ENCODE results near the gene CBARP. TPM values are rescaled to one million over a fixed set of nuclear protein-coding genes. Genes with fewer than 3 reads are reported as not detected.
A peak's percentile ranks its signal among the peaks of the same experiment; 100 is the strongest.

Gene CBARP
- total RNA-seq, 1 experiment from 2014 or later: 28.4 TPM

DNA sequence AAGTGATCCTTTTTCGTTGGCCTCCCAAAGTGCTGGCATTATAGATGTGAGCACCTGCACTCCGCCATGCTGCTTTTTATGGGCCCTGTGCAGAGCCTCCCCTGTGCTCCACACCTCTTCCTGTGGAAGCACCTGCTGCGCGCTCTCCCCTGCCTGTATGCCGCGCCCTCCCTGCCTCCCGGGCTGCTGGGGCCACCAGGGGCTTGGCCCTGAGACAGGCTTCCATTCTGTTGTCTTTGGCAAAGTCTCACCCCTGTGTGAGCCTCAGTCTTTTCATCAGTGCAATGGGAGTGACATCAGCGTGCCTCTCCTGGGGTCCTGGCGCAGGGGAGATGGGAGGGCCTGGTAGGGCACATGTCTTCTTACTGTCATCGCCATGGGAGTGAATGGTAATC lies 38.8 kb upstream of the CBARP start:
- no peaks in the 10 kb centered on the region for H3K27me3 ChIP-seq (ENCODE audit: insufficient read depth, low read length)
- H3K23ac ChIP-seq (ENCODE audit: insufficient read length, low read depth, low read length): no peak overlapping the region
- H3K14ac ChIP-seq (ENCODE audit: insufficient read depth, low read length): no peak overlapping the region
- H2BK15ac ChIP-seq (ENCODE audit: low read depth, low read length): no peak overlapping the region
- no peak overlapping the region for H3K9ac ChIP-seq (ENCODE audit: extremely low read depth, insufficient read length, low read length)
- H3K4me1 ChIP-seq (ENCODE audit: insufficient read depth, low read length): no peaks in the 10 kb centered on the region
- H3K4me3 Mint-ChIP-seq: peak overlapping the region; percentile 71 to 87
- no peak overlapping the region for H2AFZ ChIP-seq (ENCODE audit: low read length)
- no peak overlapping the region for H2BK12ac ChIP-seq (ENCODE audit: insufficient read length, low read depth, low read length)
- H4K91ac ChIP-seq (ENCODE audit: insufficient read length, low read depth, low read length): no peak overlapping the region
- H4K20me1 ChIP-seq (ENCODE audit: control insufficient read depth, insufficient read depth, insufficient read length): no peaks in the 10 kb centered on the region
- H3T11ph ChIP-seq (ENCODE audit: low read length): no peak overlapping the region
- no peaks in the 10 kb centered on the region for H3K79me2 ChIP-seq (ENCODE audit: insufficient read depth, low read length)
- no peak for DNase-seq
- no peaks in the 10 kb centered on the region; the same call in 1 of the 2 replicates for H3K27me3 Mint-ChIP-seq (ENCODE audit: low read depth)
- H3K9me3 ChIP-seq (ENCODE audit: control insufficient read depth, low read depth, low read length): no peaks in the 10 kb centered on the region
- peak overlapping the region in 1 of 3 experiments; percentile 81; a peak in 2 of 7 replicates for H3K27ac Mint-ChIP-seq
- H2BK5ac ChIP-seq (ENCODE audit: insufficient read length, low read length): no peak overlapping the region
- H3K56ac ChIP-seq (ENCODE audit: insufficient read length, low read depth, low read length): no peak overlapping the region
- H3K79me1 ChIP-seq (ENCODE audit: insufficient read depth, low read depth, low read length, poor library complexity, severe bottlenecking): peaks cover under 1% of the 10 kb centered on the region
- TF ChIP-seq, protein P1, sequence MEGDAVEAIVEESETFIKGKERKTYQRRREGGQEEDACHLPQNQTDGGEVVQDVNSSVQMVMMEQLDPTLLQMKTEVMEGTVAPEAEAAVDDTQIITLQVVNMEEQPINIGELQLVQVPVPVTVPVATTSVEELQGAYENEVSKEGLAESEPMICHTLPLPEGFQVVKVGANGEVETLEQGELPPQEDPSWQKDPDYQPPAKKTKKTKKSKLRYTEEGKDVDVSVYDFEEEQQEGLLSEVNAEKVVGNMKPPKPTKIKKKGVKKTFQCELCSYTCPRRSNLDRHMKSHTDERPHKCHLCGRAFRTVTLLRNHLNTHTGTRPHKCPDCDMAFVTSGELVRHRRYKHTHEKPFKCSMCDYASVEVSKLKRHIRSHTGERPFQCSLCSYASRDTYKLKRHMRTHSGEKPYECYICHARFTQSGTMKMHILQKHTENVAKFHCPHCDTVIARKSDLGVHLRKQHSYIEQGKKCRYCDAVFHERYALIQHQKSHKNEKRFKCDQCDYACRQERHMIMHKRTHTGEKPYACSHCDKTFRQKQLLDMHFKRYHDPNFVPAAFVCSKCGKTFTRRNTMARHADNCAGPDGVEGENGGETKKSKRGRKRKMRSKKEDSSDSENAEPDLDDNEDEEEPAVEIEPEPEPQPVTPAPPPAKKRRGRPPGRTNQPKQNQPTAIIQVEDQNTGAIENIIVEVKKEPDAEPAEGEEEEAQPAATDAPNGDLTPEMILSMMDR (conservative IDR thresholded peaks at IDR 0.05): no peak
- H2BK120ac ChIP-seq (ENCODE audit: low read depth, low read length, poor library complexity, severe bottlenecking): no peak overlapping the region
- H3K23me2 ChIP-seq (ENCODE audit: insufficient read length, low read depth, low read length, poor library complexity, severe bottlenecking): peaks cover 9% of the 10 kb centered on the region
- H3K18ac ChIP-seq (ENCODE audit: insufficient read length, low read depth, low read length): no peak overlapping the region
- peaks cover 22 to 64% (median 41%) of the 10 kb centered on the region in 3 experiments for H3K36me3 Mint-ChIP-seq (ENCODE audit: insufficient read depth in 1 of 3, low read depth in 3 of 3)
- no peak overlapping the region for H3K27ac ChIP-seq (ENCODE audit: insufficient read length, low read depth, low read length)
- H3K4ac ChIP-seq (ENCODE audit: low read depth, low read length): no peak overlapping the region
- H3K9me3 Mint-ChIP-seq: no peaks in the 10 kb centered on the region
- peaks cover 24 to 30% of the 10 kb centered on the region in 2 experiments for H3K4me1 Mint-ChIP-seq
- WGBS (ENCODE audit: extremely low coverage, insufficient read length, low lambda C conversion rate): no CpG with 5 or more reads among the region's 10 CpGs
- peak overlapping the region; percentile 67 for H3K4me2 ChIP-seq (ENCODE audit: insufficient read depth, insufficient read length, low read length)
- H2BK20ac ChIP-seq (ENCODE audit: low read depth, low read length, poor library complexity, severe bottlenecking): no peak overlapping the region
- no peak overlapping the region for H2AK5ac ChIP-seq (ENCODE audit: insufficient read length, low read length)
- H4K8ac ChIP-seq (replicated peaks; ENCODE audit: insufficient read length, low read depth, low read length): no peak overlapping the region
- H4K5ac ChIP-seq (ENCODE audit: insufficient read length, low read depth, low read length): no peak overlapping the region

All from H9 (cell line).